LoVo (cell line): ENCODE data around the gene ROCK2.

Experiments
- DNase-seq: peaks from one replicate; pipeline ENCODE4 v3.0.0-alpha.2; 2016; ENCODE audit warnings: low spot score

The ROCK2 gene

DNA sequence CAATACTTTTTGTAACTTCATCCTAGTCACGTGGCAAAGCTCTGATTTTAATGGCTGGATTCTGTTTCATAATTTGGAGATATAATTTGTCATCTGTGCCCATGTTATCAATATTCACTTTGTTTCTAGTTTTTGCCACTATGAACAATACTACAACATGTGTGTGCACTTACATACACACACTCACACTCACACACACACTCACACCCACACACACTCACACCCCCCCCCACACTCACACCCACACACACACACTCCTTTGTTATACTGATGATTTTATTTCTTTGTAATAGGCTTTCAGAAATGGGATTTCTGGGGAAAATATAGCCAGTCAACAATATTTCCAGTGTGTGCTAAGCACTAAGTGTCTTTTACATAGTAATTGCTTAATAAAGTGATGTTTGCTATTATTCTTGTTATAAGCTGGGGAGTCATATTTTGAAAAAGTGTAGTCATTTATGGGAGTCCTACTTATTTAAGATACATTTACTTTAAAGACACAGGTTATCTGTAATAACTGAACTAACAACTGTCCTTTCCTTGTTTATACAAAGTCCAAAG lies 22.8 kb upstream of the ROCK2 start:
- no peak for DNase-seq

DNA sequence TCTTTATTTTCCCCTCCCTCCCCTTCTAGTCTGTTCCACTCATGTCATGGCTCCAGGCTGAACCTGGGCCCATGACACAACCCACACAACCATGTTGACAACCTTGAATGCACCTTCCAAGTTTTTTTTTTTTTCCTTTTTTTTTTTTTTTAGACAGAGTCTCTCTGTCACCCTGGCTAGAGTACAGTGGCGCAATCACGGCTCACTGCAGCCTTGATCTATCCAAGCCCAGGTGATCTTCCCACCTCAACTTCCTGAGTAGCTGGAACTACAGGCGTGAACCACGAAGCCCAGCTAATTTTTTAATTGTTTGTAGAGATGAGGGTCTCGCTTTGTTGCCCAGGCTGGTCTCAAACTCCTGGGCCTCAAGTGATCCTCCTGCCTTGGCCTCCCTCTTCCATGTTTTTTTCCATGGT lies 21.9 kb upstream of the ROCK2 start:
- no peak for DNase-seq

DNA sequence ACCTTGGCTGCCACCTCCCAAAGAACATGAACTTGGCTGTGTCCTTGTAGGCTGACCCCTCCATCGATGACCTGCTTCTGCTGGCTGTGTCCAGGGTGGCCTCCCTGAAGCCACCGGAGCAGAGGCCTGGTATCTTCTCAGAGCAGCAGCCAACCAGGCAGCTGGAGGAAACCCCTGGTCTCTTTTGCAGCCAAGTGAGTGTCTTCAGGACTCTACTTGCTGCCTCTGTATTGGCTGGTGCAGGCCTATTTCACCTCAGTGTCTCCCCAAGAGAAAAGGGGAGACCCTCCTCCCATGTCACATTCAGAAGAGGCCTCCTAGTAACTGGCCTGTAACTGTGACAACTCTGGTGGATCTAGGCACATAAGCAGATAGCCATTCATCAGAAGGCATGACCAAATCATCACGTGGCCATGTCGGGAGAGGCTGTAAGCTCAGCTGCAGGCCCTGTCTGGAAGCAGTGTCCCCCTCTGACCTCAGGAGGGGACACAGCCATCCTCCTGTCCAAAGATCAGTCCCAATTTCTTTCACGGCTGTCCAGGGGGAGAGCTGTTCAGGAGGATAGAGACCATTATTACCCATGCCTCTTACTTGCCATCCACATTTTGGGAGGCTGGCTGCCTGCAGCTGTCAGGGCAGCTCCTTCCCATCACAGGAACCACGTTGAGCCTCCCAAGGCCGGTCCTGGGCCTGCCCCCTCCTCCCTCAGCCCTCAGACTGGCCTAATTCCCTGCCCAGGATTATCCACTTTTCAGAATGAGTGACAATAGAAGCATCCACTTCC lies 20.9 kb upstream of the ROCK2 start:
- no peak for DNase-seq

DNA sequence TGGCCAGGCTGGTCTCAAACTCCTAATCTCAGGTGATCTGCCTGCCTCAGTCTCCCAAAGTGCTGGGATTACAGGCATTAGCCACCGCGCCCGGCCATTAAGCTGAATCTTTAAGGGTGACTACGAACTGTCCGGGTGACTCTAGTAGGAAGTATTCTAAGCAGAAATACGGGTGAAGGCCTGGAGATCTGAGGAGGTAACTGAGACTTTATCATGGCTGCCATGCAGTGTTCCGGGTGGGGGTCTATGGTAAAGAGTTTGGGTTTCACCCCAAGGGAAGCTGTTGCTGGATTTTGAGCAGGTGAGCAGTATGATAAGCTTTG lies 20.1 kb upstream of the ROCK2 start:
- DNase-seq: no peak

DNA sequence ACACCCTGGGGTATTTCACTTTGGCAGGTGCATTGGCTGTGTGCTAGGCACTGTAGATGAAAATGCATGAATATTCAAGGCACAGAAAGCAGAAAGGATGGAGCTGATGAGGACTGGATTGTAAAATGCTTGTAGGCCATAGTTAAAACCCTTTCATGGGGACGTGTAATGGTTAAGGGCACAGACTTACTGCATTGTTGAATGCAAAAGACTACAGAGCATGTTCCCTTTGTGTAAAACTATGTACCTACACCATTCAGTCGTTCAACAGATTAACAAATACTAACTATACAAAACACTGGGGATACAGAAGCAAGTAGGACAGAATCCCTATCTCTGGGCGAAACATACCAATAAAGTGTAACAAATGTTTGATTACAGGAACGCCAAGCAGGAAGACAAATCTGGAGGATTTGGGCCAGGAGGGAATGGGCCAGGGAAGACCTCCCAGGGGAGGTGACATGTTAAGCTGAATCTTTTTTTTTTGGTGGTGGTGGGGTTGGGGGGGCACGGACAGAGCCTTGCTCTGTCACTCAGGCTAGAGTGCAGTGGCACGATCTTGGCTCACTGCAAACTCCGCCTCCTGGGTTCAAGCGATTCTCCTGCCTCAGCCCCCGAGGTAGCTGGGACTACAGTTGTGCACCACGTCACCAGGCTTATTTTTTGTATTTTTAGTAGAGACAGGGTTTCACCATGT lies 19.6 kb upstream of the ROCK2 start:
- no peak for DNase-seq

DNA sequence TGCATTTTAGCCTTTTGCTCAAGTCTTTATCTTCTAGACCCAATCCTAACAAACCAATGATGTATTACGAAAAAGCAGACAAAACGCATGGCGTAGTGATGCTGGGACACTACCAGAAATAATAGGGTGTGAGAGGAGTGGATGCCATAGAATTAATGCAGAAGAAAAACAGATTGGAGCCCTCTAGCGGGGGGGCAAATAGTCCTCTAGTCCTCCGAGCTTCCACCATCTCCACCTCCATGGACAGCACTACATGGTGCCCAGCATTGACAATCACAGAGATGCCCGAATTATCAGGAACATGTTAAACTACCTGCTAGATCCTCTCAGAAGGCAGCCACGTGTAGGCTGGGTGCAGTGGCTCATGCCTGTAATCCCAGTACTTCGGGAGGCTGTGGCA lies 15.4 kb upstream of the ROCK2 start:
- DNase-seq: no peak

DNA sequence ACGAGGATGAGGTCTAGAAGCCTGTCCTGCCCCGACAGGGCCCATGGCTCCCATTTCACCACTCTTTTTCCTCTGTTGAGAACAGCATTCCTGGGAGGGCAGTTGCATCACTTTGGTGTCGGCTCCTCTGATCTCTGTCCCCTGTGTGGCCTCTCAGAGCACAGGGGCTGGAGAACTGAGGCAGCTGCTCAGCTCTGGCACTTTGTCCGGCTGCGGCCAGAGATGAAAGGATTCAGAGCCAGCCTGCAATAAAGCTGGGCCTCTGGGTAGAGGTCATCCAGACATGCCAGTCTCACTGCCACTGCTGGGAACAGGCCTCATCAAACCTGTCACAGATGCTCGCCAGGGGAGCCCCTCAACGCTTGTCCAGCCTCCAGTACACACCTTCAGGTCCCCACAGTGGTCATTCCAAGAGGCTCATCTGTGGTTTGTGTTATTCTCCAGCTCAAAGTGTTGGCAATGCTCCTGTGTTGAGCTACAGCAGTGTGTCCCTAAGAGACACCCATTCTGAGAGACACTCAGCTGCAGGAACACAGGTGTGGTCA lies 13.1 kb upstream of the ROCK2 start:
- DNase-seq: no peak

DNA sequence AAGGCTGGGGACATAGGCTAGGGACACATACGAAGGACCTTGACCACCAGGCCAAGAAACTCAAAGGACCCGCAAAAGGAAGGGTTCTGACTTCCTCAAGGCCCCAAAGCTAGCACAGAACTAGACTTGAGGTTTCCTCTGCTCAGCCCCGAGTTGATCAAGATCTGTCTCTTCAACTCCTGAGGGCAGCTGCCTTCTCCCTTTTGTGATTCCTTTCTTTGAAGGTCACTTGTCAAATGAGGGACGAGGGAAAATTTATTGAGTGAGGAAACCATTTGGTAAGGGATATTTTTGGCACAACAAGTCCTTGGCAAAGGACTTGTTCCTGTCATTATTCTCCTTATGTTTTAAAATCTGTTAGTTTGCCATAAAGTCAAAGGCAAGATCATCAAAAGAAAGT lies 12.3 kb upstream of the ROCK2 start:
- DNase-seq: no peak

DNA sequence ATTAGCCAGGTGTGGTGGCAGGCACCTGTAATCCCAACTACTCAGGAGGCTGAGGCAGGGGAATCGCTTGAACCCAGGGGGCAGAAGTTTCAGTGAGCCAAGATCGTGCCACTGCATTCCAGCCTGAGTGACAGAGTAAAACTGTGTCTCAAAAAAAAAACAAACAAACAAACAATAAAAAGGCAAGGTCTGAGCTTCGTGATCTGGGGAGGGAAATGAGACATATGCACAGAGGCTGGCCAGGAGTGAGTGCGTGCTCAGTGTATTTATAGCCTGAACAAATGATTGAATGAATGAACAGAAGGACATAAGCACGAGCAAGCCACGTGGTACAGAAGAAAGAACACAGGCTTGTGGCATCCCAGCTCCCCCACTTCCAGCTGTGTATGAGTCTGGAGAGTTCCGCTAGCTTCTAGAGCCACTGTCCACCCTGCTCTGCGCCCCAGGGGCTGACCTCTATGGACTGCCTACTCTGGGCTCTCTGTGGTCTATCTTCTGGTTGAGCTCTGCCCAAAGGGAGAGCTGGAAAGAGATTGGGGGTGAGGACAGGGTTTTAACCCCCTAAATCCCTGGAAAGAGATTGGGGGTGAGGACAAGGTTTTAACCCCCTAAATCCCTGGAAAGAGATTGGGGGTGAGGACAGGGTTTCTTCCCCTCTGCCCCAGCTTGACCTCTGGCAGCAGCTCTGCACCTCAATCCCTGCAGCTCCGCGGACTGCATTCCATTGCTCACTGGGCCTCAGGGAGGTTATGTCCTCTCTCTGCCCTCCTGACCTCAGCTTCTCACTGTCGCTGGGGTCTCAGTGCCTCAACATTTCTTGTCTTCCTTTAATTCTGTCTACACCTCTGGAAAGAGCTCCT lies 11.0 kb upstream of the ROCK2 start:
- no peak for DNase-seq

DNA sequence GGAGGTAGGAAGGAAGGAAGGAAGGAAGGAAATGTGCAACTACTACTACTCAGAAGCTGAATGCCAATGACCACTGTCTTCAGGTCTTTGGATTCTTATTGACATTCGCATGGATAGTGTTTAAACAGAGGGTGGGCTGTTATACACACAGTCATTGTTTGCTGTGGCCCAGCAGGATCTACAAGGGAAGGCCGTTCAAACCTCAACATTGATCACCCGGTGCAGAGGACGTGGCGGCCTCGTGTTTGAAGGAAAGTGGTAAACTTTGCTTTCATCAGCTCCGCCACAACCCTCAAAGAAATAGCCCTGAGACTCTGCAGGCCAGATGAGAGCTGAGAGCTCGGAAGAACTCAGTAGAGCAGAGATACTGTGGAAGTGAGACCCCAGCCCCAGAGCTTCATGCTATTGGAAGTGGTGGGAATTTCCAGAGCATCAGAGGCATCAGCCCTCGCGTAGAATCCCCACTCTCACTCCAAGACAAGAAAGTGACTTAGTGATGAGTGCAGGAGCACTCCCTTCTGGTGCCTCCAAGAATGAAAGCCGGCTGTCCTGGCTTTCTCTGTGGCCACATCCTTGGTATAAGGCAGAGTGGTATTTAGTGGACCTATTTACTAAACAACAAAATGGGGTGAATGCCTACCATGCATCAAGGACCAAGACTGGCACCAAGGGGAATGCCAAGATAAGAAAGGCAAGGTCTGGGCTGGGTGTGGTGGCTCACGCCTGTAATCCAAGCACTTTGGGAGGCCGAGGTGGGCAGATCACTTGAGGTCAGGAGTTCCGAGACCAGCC lies 10.1 kb upstream of the ROCK2 start:
- no peak for DNase-seq

DNA sequence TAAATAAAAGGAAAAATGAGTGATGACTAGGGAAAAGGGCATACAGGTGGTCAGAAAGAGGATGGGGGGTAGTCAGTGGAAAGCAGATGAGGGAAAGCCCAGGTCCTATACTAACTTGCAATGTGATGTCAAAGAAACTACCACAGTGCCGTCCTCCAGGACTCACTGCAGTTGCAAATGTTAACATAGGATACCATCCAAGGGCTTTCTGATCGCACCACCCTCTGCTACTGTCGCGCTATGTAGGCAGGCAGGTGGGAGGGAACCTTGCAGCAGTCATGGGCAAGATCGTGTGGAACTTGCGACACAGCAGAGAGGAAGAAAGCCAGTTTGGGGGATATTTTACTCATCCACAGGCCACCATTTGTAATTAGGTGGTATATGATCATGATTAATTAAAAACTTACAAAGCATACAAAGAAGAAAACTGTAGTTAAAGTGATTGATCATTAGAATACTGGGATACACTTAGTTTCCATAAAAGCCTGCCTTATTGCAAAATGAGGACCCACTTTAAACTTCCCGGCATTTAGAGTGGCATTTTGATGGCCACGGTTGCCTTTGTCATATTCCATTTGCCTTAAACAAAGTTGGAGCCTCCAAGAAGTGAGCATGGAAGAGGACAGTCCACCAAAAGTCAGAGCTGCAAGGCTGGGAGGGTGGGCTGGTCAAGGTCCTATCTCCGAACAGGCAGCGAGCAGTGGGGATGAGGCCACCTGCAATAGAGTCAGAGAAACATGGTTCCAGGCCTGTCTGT lies 8.5 kb upstream of the ROCK2 start:
- no peak for DNase-seq

DNA sequence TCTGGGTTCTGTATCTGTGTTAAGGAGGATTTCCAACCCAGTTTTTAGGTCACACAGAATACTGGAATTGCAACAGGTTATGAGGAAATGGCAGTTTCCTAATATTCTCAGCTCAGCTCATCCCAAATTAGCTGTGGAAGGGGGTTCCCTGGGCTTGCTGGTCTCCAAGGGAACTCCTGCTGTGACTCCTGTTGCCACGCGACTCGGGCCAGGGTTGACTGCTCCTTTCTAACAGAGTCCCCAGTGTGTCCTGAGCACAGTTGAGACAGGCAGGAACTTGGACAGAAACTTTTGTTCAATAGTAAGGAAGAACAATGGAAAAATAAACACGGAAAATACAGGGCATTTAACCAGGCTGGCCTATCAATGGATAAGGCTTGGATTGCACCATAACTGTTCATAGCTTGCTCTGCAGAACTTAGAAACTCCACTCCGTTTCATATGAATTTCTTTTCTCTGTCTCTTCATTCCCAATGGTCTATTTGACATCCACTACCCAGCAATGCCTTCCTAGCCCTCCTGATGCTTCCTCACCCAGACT lies 3.8 kb upstream of the ROCK2 start:
- no peak for DNase-seq

DNA sequence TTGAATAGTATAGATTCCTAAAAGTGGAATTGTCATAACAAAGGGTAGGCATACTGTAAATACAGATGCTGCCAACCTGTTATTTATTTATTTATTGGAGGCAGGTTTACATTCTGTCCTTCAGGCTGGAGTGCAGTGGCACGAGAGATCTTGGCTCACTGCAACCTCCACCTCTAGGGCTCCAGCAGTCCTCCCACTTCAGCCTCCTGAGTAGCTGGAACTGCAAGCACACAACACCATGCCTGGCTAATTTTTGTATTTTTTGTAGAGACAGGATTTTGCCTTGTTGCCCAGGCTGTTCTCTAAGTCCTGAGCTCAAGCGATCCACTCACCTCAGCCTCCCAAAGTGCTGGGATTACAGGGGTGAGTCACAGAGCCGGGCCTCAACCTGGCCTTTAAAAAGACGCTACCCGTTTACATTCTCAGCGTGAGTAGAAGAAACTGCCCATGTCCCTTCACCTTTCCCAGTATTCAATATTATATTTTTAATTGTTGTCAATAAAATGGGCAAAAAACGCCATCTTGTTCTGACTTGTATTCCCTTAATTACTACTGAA lies 3.0 kb upstream of the ROCK2 start:
- DNase-seq: peak; percentile 17

DNA sequence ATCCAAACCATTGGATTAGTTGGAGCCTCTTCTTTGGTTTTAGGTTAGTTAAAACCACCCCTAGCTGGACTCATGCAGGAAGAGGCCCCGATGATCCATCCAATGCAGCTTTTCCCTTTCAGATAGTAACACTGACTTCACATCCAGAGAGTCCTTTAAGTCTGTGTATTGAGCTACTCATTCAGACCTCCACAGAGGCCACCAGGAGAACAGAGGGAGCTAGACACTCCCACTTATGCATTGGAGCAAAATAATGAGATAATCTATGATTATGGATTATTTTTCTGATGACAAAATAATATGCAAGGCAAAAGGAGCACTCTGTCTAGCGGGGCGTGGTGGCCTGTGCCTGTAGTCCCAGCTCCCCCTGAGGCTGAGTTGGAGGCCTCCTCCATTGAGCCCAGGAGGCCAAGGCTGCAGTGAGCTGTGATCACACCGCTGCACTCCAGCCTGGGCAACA lies 1.6 kb upstream of the ROCK2 start:
- DNase-seq: no peak

DNA sequence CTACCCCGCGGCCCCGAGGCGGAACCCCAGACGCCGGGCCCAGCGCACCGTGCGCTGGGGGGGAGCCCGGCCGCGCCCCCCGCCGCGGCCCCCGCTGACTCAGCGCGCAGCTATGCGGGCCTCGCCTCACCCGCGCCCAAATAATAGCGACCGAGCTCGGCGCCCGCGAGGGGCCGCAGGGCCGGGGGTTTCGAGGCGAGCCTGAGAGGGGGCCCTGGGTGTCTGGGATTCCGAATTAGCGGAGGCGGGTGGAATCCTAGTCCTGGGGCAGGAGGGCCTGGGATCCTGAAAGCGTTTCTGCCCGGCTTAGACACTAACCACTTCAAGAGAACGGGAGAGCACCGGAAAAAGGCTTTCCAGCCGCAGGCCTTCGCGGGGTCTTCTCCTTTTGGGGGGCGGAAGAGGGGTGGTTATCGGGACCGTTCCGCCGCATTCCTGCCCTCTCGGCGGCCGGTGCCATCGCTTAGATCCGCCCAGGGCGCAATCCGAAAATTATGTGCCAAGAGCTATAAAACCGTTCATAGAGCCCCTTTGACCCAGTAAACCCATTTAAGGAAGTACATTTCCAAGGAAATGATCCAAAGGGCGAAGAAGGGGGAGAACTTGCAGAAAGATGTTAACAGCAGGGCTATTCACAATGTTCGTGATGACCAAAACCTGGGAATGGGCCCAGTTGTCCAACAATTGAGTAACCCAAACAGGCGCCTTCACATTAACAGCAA lies 681 bp upstream of the ROCK2 start:
- DNase-seq: peak; percentile 91

DNA sequence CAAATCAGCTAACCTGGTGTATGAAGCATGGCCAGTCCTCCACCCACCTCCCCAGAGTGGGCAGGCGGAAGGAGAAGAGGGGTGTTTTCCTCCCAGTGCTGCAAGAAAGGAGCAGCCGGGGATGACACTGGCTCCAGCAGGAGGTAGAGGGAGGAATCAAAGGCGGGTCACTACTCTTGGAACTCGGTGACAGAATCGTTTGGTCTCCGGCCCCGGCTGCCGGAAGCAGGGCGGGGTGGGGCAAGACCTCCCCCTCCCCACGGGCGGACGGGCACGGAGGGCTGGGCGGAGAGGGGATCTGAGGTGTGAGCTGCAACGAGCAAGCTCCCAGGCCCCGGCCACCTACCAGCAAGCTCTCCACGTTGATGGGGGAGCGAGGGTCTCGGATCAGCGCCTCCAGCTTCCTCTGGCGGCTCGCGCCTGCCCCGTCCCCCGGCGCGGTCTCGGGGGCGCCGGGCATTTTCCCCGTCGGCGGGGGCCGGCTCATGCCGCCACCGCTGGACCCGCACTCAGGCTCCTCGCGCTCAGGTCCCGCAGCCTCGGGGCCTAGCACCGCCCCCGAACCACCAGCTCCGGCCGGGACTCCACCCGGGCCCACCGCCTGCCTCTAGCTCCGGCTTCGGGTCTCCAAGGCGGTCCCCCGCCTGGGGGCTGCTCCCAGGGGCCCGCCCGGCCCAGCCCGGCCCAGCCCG lies 640 bp downstream of the ROCK2 start:
- DNase-seq: peak; percentile 43

DNA sequence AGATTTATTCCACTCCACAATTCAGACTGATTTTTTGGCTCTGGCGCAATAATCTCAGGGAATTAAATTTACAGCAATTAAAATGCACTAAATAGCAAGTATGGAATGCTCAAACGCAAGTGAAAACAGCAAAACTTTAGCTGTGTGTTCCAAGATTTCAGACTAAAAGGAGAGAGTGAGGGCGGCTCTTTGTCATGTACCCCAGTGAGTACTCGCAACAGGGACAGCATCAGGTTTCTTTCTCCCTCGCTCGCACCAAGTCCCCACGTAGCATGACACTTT lies 1.1 kb downstream of the ROCK2 start:
- DNase-seq: no peak

DNA sequence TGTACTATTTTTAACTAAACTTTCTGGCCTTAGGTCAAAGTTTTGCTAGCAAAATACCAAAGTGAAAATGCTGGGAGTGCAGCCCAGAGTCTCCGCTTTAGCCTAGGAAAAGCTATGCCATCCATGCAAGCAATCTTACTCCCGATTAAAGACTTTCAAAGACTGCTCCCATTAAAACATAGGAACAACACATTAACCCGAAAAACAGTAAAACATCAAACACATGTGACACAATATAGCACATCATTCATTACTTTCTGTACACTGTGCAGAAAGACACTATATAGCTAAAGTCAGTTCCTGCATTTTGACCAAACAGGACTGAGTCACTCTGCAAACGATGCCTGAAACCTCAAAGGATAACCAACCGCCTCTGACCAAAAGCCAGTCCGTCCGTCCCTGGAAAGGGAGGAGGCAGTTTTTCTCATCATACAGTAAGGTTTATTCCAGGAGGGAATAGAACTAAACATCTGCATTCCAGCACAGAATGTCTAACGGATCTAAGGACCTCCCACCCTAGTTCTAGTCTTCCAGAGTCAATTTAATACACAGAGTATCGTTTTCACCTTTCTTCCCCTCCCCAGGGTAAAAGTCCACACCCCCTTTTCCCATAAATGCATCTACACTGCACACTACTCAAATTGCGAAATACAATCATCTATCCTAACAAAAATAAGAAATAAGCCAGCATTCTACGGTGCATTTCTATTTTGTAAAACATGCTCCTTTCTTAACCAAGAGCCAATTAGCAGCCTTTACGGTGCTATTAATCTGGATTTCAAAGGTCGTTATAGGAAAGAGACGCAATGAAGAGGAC lies 1.7 kb downstream of the ROCK2 start:
- DNase-seq: peak; percentile 72
